ENCODE measurements around the gene SF3B3. TPM values are rescaled to one million over a fixed set of nuclear protein-coding genes. Genes with fewer than 3 reads are reported as not detected.

SF3B3 gene
- total and polyA plus RNA-seq, 10 of the 15 experiments (the other 5 are each of a cell fraction or from before 2014, with no cell fraction given), result 134 to 453 (median 215) TPM

DNA sequence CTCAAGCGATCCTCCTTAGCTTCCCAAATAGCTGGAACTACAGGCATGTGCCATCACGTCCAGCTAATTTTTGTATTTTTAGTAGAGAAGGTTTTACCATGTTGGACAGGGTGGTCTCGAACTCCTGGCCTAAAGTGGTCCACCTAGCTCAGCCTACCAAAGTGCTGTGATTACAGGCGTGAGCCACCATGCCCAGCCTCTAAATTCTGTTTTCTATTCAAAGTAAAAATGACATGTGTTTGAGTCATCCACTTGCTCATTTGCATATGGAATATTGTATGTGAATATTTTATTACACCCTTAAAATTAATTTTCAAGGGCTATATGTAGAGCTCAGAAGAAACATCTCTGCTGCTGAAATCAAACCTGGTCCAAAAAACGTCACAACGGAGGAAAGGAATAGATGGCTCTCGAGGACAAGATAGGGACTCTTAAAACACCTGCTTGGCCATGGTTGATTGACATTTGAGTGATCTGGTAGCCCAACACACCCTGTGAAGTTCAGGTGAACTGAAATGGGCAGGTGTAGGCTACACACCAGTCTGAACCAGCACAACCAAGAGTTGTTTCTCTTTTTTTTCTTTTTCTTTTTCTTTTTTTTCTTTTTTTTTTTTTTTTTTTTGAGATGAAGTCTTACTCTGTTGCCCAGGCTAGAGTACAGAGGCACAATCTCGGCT is 51.1 kb downstream of the SF3B3 start:
- intact Hi-C loops (cut with micrococcal nuclease; ENCODE audit: unreplicated experiment), result loop anchor here (5.0 kb wide), 1 partner anchor 78 kb away; no protein-coding TSS in a partner anchor
- no peak overlapping the region for H2AFZ ChIP-seq (ENCODE audit: control insufficient read depth, low read depth, low read length)
- peaks cover 31 to 40% of the 10 kb centered on the region in 2 experiments for H3K36me3 ChIP-seq (ENCODE audit: control insufficient read depth in 2 of 2, insufficient read depth in 2 of 2, low read length in 1 of 2)
- BruUV-seq (replicated peaks), result TSS peak; percentile 8
- DNase-seq (ENCODE audit: low read depth, low spot score), result no peak
- ChIA-PET RAD21 (ENCODE audit: unreplicated experiment) (interaction anchor here (0.7 to 1.1 kb wide), 2 partner anchors 13 to 42 kb away, joined by 3 read pairs; no protein-coding TSS in a partner anchor), CTCF (interaction anchor here (0.5 to 1.4 kb wide), 3 partner anchors 9 to 47 kb away, joined by 3 to 5 read pairs (median 4); no protein-coding TSS in a partner anchor), SMC1A (ENCODE audit: uncharacterized antibody, unreplicated experiment) (interaction anchor here (0.8 to 1.2 kb wide), 2 partner anchors 26 to 30 kb away, joined by 3 to 5 read pairs; no protein-coding TSS in a partner anchor), POLR2A (interaction anchor here (0.6 to 0.9 kb wide), 5 partner anchors 9 to 442 kb away, joined by 3 to 6 read pairs (median 3); no protein-coding TSS in a partner anchor)
- no peaks in the 10 kb centered on the region for H3K79me2 ChIP-seq (ENCODE audit: control insufficient read depth, insufficient read depth, low read length)
- H3K9ac ChIP-seq (ENCODE audit: control insufficient read depth, insufficient read depth, low read length), result no peak overlapping the region
- H3K27ac ChIP-seq (ENCODE audit: control insufficient read depth, insufficient read depth), result no peak overlapping the region
- no peak for FAIRE-seq
- H3K27me3 ChIP-seq (replicated peaks in 1 of 2; ENCODE audit: control insufficient read depth in 2 of 2, insufficient read depth in 2 of 2, low read length in 1 of 2), result no peaks in the 10 kb centered on the region
- no peak for ATAC-seq
- WGBS (ENCODE audit: insufficient coverage, insufficient replicate concordance, low lambda C conversion rate, missing lambda C conversion rate), result 68% methylated on average over 8 of the region's 8 CpGs
- no peaks in the 10 kb centered on the region; the same call in 1 of the 2 replicates for H4K20me1 ChIP-seq (ENCODE audit: control insufficient read depth, insufficient read depth)
- H3K4me2 ChIP-seq (ENCODE audit: control insufficient read depth, insufficient read depth), result no peak overlapping the region
- H3K4me1 ChIP-seq (ENCODE audit: control insufficient read depth, insufficient read depth, low read length), result peaks cover 13% of the 10 kb centered on the region
- no peak overlapping the region for H3K4me3 ChIP-seq
- H3K9me3 ChIP-seq (replicated peaks; ENCODE audit: control insufficient read depth, insufficient read depth, low read length), result no peaks in the 10 kb centered on the region
- in situ Hi-C loops (cut with MboI), result no loop called here
- TF ChIP-seq PKNOX1 (IDR thresholded peaks at IDR 0.05), result peak; percentile 16; the same call in 1 of the 2 replicates
- TF ChIP-seq, protein P1, sequence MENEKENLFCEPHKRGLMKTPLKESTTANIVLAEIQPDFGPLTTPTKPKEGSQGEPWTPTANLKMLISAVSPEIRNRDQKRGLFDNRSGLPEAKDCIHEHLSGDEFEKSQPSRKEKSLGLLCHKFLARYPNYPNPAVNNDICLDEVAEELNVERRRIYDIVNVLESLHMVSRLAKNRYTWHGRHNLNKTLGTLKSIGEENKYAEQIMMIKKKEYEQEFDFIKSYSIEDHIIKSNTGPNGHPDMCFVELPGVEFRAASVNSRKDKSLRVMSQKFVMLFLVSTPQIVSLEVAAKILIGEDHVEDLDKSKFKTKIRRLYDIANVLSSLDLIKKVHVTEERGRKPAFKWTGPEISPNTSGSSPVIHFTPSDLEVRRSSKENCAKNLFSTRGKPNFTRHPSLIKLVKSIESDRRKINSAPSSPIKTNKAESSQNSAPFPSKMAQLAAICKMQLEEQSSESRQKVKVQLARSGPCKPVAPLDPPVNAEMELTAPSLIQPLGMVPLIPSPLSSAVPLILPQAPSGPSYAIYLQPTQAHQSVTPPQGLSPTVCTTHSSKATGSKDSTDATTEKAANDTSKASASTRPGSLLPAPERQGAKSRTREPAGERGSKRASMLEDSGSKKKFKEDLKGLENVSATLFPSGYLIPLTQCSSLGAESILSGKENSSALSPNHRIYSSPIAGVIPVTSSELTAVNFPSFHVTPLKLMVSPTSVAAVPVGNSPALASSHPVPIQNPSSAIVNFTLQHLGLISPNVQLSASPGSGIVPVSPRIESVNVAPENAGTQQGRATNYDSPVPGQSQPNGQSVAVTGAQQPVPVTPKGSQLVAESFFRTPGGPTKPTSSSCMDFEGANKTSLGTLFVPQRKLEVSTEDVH (IDR thresholded peaks at IDR 0.05; ENCODE audit: low read depth, partially characterized antibody), result no peak
- TF ChIP-seq, protein P2, sequence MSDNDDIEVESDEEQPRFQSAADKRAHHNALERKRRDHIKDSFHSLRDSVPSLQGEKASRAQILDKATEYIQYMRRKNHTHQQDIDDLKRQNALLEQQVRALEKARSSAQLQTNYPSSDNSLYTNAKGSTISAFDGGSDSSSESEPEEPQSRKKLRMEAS (IDR thresholded peaks at IDR 0.05; ENCODE audit: low read depth, low read length), result no peak
- TF ChIP-seq SMC3 (IDR thresholded peaks at IDR 0.05; ENCODE audit: borderline replicate concordance, low read length), result no peak

Measured in GM12878 (cell line).